Ovary (tissue), 9 donors: ENCODE results near the gene PLXNA4. TPM values are rescaled to one million over a fixed set of nuclear protein-coding genes. Genes with fewer than 3 reads are reported as not detected.

Experiments
- DNase-seq, 5 donors: peaks; one replicate each; pipeline ENCODE4 v3.0.0-alpha.2; 2019 to 2020
- H3K27ac ChIP-seq, 2 donors: fragments of 200-600 bp; one replicate each; pipeline versions ENCODE4 v1.5.1 to v1.8.0; 2019 to 2022
- H3K27me3 ChIP-seq: fragments of 200-600 bp; one replicate; pipeline ENCODE4 v1.8.0; 2022
- H3K36me3 ChIP-seq: fragments of 200-600 bp; sonication (generic); one replicate; pipeline ENCODE4 v1.5.1; 2019
- H3K4me1 ChIP-seq: one replicate; pipeline ENCODE4 v1.8.1; 2013; ENCODE audit warnings: mild to moderate bottlenecking, moderate library complexity; ENCODE audit not compliant: insufficient read depth
- H3K4me3 ChIP-seq: fragments of 200-600 bp; sonication (generic); one replicate; pipeline ENCODE4 v1.5.1; 2017
- H3K9me3 ChIP-seq, 2 donors: fragments of 200-600 bp in 1 of 2; sonication (generic) in 1 of 2; one replicate each; pipeline versions ENCODE4 v1.5.1 to v1.8.1; 2013 to 2019; ENCODE audit warnings: mild to moderate bottlenecking in 1 of 2, moderate library complexity in 1 of 2
- CTCF ChIP-seq, 3 donors: fragments of 450-650 bp in 2 of 3; fragments of 200-600 bp in 1 of 3; IDR thresholded peaks; one replicate each; pipeline versions ENCODE4 v1.5.1 to v1.8.0; 2016 to 2022; ENCODE audit warnings: antibody characterized with exemption in 3 of 3, mild to moderate bottlenecking in 1 of 3
- EP300 ChIP-seq: sonication (generic); formaldehyde crosslinking; IDR thresholded peaks from one replicate; pipeline ENCODE4 v1.6.1; 2017; ENCODE audit warnings: antibody characterized with exemption
- POLR2A ChIP-seq: fragments of 450-650 bp; IDR thresholded peaks from one replicate; pipeline ENCODE4 v1.6.1; 2017; ENCODE audit warnings: antibody characterized with exemption, mild to moderate bottlenecking, moderate library complexity
- WGBS, 3 donors: extraction: QIAGEN DNeasy Blood & Tissue Kit in 1 of 3; methylation state at CpG; one replicate each; pipeline versions ENCODE4 v1.1.5 to v1.1.7; 2013 to 2017; 5-methylcytosine and 5-hydroxymethylcytosine counted together
- intact Hi-C, 4 donors: fragments of 100-400 bp; cut with DNase I; formaldehyde crosslinking; loops; one replicate each; pipeline versions ENCODE4 v1.11.0 to v1.15.1; 2022 to 2023
- polyA plus RNA-seq, 2 donors: library from polyadenylated mRNA; stranded (reverse); fragments of 200-250 nt in 1 of 2; fragments of 350-450 nt in 1 of 2; fragmentation: Illumina TruSeq in 1 of 2; extraction: RNeasy Lipid Tissue Mini Kit (QIAGEN cat#74804) in 1 of 2; gene quantifications; one replicate each; pipeline ENCODE4 v1.2.3, GENCODE V29; 2013 to 2014
- total RNA-seq, 7 donors: library from RNA; depleted of rRNA in 2 of 7; stranded (reverse); fragments of >200 nt in 2 of 7; fragmentation: NEBNext Ultra II Directional in 3 of 7; extraction: Animal tissue kit (Norgen Biotek cat#: 25700) in 3 of 7; gene quantifications; one replicate each; pipeline versions ENCODE4 v1.1.0 to v1.2.4, GENCODE V29; 2016 to 2023
- donor health status: DM: no; HTN: no; CAD: no; lungs with moderate emphysema.
- donor health status: DM: no; HTN: no; CAD: no.
- donor health status: Bipolar disorder and iron deficiency.
- donor health status: DM: yes; HTN: yes; CAD: no.
- donor health status: DM: no; HTN: no; CAD: no.
- donor health status: DM: yes; HTN: yes; CAD: no.

PLXNA4 gene
- total and polyA plus RNA-seq, 9 donors = 5.1 to 39.9 (median 11.4) TPM

GRCh38 chr7:132084776-132085388, 491.4 kb downstream of the PLXNA4 start:
- DNase-seq = no peak
- H3K27me3 ChIP-seq = no peaks in the 10 kb centered on the region
- H3K36me3 ChIP-seq = no peaks in the 10 kb centered on the region
- 74 to 89% (median 77%) methylated on average over 8 of the region's 8 CpGs for WGBS, 3 donors
- H3K4me3 ChIP-seq = no peak overlapping the region
- H3K9me3 ChIP-seq = no peaks in the 10 kb centered on the region
- H3K4me1 ChIP-seq = no peaks in the 10 kb centered on the region
- H3K27ac ChIP-seq = no peak overlapping the region
- intact Hi-C loops = no loop called here
- TF ChIP-seq POLR2A = no peak
- no peak for TF ChIP-seq EP300

- Histone ChIP-seq H3K36me3 (no peaks in the 10 kb centered on the region), H3K9me3 (no peaks in the 10 kb centered on the region), H3K27ac (no peak overlapping the region), H3K27me3 (no peaks in the 10 kb centered on the region), H3K4me1 (no peaks in the 10 kb centered on the region), H3K4me3 (no peak overlapping the region)
- TF ChIP-seq CTCF (IDR thresholded peaks at IDR 0.05) (no peak), EP300 (no peak), POLR2A (no peak)
- DNase-seq = no peak
- 84 to 89% (median 86%) methylated on average over 8 of the region's 8 CpGs for WGBS, 3 donors
- intact Hi-C loops = no loop called here
Observed at GRCh38 chr7:132083537-132084123, 492.6 kb downstream of the PLXNA4 start.

GRCh38 chr7:132083126-132083525, 493.1 kb downstream of the PLXNA4 start:
- no peak for TF ChIP-seq CTCF (IDR thresholded peaks at IDR 0.05)
- no peak for TF ChIP-seq EP300
- TF ChIP-seq POLR2A = no peak
- Histone ChIP-seq H3K9me3 (no peaks in the 10 kb centered on the region), H3K27me3 (no peaks in the 10 kb centered on the region), H3K27ac (no peak overlapping the region), H3K36me3 (no peaks in the 10 kb centered on the region), H3K4me1 (no peaks in the 10 kb centered on the region), H3K4me3 (no peak overlapping the region)
- intact Hi-C loops = no loop called here
- DNase-seq = no peak
- WGBS, 3 donors = 36 to 48% (median 46%) methylated on average over 10 of the region's 10 CpGs

- TF ChIP-seq POLR2A = no peak
- TF ChIP-seq EP300 = no peak
- no peak for TF ChIP-seq CTCF (IDR thresholded peaks at IDR 0.05)
- Histone ChIP-seq H3K4me3 (no peak overlapping the region), H3K27me3 (no peaks in the 10 kb centered on the region), H3K36me3 (no peaks in the 10 kb centered on the region), H3K4me1 (no peaks in the 10 kb centered on the region), H3K27ac (no peak overlapping the region), H3K9me3 (no peaks in the 10 kb centered on the region)
- DNase-seq = no peak
- WGBS, 3 donors = 15 to 19% (median 15%) methylated on average over 1 of the region's 1 CpG
- intact Hi-C loops = no loop called here
Observed at GRCh38 chr7:132082394-132082793, 493.9 kb downstream of the PLXNA4 start.

- Histone ChIP-seq H3K9me3 (no peaks in the 10 kb centered on the region), H3K4me1 (no peaks in the 10 kb centered on the region), H3K27me3 (no peaks in the 10 kb centered on the region), H3K36me3 (no peaks in the 10 kb centered on the region), H3K4me3 (no peak overlapping the region), H3K27ac (no peak overlapping the region)
- 79 to 92% (median 88%) methylated on average over 2 of the region's 2 CpGs for WGBS, 3 donors
- no peak for DNase-seq
- intact Hi-C loops = no loop called here
- no peak for TF ChIP-seq EP300
- TF ChIP-seq POLR2A = no peak
- TF ChIP-seq CTCF (IDR thresholded peaks at IDR 0.05) = no peak
Observed at GRCh38 chr7:132081686-132082085, 494.6 kb downstream of the PLXNA4 start.
